Stimulated activated CD4-positive, alpha-beta T cell treated with anti-CD3 and anti-CD28 coated beads, Interleukin-2, amount 100 ng/mL, for 24 hours (primary cell): ENCODE measurements around the gene CCR6.

ENCODE experiments used
- DNase-seq, 2 donors: peaks; one replicate each; pipeline ENCODE4 v3.0.0-alpha.2; 2020

The CCR6 gene

DNA sequence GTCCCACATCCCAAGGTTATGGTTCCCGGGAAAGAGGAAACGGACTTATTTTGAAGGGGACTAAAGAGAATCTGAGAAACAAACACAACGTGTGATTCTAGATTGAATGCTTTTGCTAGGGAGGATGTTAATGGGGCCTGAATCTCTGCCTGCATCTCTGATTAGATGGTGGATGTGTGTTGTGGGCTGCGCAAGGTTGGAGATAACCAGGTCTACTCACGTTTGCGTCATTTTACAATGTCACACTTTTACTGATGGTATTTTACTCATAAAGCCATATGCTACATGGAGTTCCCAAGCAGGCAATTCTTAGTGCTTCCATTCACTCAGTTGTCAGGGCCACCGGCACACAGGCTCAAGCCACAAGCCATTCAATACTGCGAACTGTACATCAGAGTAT, 23.2 kb upstream of the CCR6 start:
- DNase-seq, result no peak

DNA sequence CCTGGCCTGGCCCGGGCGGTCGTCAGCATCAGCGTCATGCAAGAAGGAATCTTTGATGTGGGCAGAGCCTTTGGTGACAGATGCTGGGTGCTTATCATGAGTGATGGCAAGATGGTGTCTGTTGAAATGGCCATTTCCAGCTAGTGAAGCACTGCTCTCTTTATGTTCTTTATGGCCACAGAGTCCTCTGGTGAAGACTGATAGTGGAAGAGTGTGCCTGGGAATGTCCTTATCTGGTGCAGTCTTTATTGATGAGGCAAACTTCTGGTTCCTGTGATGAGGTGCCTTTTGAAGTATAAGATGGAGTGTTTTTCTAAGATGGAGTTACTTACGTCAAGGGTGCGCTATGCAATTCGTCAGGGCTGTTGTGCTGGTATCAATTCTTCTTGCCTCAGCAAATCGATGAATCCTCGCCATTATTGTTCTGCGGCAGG, 22.6 kb upstream of the CCR6 start:
- no peak for DNase-seq

DNA sequence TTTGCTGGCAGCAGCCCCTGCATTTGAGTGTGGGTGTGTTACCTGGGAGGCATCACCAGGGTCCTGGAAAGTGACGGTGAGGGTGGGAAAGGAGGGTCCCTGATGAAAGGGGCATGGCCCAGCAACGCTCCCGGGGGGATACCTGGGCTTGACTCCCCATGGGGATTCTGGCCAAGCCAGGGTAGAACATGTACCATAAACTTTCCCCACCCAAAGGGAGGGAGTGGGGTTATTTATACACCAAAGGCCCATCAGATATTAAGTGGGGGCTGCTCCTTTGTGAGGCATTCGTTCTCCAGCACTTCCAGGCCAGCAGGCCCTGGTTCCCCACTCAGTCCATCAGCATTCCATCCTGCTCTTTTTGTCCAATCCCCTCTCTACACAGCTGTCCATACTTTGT, 20.6 kb upstream of the CCR6 start:
- no peak for DNase-seq

DNA sequence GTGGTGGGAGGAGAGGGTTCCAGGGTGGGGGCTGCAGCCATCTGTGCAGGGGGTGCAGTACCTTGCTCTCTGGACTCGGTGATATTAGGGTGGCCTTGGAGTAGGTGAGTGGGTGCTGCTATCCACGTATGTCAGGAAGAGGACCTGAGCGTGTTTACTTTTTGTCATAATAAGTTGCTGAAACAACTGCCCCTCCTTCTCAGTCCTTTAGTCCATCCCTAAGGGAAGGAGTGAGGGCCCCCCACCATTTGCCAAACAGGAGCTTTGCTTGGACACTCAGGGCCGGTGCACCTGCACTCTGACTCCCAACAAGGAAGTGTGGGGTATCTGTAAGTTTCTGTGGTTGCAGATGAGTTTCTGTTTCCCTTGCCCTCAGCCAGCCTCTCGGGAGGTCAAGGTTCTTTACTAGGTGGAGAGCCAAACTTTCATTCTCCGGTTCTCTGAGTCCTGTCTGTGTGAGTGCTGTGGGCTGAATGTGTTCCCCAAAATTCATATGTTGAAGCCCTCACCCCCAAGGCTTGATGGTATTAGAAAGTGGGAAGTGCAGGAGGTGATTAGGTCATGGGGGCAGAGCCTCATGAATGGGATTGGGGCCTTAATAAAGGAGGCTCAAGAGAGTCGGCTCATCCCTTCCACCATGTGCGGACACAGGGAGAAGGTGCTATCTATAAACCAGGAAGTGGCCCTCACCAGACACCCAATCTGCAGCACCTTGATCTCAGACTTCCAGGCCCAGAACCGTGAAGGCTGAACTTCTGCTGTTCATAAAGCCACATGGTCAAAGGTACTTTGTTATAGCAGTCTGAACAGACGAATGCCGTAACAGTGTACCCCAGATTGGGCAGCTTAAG, 19.6 kb upstream of the CCR6 start:
- DNase-seq, result no peak

DNA sequence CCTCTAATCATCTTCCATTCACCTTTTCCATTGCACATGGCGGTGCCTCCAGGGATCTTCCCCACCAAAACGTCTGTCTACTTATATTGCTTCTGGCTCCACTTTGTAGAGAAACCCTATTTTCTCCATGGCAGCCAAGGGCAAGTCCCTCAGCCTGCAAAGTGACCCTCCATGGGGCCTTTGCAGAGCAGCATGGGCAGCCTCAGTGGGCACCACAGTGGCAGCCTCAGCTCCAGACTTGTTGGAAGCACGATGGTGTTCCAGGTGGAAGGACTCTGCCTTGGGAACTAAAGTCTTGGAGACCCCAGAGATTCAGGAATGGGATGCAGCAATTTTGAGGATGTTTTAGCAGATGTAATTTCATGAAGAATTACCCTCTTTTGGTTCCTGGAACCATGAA, 18.5 kb upstream of the CCR6 start:
- no peak for DNase-seq

DNA sequence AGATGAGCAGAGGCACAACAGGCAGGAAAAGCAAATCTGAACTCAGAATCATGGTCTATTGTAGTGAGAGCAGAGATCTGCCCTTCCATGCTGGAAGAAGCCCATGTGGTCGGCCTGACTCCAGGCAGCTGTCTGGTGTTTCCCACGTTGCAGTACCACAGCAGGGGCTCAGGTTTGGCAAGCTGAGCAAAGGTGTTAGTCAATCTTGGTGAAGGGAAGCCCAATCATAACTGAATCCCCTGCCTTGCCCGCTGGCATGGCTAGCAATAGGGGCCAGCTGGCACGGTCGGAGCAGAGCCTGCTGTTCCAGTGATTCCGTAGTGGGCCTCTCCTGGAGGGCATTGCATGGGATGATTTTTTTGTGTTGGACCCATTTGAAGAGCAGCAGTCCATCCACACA, 17.8 kb upstream of the CCR6 start:
- no peak for DNase-seq

DNA sequence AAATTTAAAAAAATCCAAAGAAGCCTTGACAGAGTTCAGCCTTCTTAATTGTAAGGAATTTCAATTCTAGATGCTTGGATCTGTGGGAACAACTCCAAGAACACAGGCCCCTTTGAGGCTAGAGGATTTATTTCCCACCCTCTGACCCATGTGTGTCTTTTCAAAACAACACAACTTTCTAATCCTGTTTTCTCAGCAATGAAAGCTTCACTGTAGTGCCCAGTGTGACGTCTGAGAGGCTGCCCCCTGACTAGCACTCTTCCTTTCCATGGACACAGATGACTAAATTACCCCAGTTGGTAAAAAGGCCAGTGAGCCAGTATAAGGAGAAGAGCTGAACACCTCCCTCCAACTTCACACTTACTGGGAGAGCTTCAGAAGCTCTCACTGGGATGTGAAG, 16.5 kb upstream of the CCR6 start:
- DNase-seq, result no peak

DNA sequence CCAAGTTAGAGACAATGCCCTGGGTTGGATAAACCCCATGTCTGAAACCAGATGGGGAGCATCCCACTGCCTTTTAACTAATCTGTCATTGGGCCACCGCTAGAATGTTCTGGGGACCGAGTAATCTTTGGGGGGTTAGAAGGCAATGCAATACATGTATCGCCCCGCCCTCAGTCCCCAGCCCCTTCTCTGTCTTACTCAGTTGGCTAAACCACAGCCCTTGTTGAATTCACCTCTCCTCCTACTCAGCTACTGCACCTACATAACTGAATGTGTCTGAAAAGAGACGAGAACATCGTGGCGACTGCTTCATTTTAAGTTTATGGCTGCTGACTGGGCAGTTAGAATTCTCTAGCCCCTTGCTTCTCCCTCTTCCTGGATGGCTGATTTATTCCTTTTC, 15.1 kb upstream of the CCR6 start:
- no peak for DNase-seq

DNA sequence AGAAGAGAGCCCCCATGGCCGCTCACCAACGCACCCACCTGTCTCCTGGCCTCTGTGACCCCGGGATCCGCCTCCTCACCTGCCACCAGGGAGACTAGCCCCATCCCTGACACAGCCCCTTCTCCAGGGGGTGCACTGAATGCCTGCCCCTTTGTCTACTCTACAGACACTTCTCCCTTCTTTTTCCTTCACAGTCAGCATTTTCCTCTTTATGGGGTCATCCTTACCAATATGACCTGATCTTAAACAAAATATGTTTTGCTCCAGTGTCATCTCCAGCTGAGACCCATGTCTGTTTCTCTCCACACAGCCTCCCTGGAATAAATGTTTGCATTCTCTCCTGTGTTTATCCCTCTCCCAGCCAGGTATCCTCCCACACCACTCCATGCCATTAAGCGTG, 14.6 kb upstream of the CCR6 start:
- DNase-seq, result no peak

DNA sequence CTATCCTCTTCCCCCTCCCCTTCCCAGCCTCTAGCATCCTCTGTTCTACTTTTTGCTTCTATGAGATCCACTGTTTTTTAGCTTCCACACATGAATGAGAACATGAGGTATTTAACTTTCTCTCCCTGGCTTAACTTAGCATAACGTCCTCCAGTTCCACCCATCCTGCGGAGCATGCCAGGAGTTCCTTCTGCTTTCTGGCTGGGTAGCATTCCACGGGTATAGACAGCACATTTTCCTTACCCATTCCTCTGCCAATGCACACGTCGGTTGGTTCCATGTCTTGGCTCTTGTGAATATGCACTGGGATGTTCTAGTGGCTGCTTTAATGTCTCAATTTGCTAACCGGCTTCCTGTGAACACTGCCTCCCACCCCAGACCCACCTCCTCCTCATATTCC, 13.2 kb upstream of the CCR6 start:
- DNase-seq, result no peak

DNA sequence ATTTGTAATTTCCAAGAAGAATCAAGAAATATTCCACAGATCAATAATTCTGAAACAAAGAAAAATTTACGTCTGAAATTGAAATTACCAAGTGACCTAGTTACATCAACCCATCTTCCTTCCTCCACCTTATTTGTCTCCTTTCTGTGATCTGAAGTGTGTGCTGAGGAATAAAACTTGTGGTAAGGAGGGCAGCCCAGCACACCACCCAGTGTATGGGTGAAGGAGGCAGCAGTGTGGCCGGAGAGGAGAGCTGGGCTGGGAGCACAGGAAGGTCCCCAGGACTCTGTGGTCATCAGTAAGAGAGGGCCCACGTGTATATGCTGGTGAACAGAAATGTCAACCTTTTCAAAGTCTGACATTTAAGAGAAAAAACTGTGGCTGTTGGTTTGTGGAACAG, 11.3 kb upstream of the CCR6 start:
- DNase-seq, result no peak

DNA sequence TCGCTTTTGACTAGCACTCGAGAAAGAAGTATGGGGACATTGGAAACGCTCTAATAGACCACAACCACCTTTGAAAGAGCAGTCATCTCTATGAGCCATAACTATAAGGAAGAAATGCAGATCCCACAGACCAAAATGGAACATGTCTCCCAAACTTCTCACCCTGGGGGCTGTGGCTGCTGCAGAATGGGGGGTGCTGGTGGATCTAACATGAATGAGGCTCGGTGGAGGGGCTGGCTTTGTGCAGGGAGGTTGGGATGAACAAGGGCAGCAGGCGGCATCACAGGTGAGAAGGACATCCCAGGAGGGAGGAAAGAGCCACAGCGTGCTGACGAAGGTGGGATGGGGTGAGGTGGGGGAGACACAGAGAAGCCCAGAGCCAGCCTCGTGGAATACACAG, 10.5 kb upstream of the CCR6 start:
- DNase-seq, result no peak

DNA sequence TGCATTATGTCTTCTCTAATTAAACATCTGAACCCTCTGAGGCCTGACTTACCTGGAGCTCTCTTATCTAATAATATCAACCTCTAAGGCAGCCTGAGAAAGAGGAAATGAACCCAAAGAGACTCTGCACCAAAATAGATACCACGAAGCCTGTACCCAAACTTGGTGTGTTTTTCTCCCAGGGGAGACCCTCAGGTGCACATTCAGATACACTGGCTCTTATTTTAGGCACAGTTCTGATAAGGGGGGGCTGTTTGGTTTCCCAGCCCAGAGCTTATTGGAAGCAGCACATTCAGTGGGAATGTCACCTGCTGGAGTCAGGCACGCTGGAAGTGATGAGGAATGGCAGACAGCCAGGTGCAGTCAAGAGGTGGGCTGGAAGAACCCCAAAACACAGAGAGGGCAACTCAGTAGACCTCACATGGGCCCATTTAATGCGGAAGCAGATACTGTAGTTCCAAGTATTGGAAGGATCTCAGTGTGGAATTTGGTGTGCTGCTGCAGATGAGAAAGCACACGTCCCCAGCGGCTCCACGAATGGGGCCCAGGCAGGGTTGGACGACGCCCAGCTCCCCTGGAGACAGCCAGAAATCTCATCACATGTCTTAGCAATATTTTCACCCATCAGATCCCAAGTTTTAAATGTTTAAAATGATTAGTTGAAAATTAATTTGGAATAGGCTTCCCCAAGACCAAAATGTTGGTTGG, 9.7 kb upstream of the CCR6 start:
- DNase-seq, result no peak

DNA sequence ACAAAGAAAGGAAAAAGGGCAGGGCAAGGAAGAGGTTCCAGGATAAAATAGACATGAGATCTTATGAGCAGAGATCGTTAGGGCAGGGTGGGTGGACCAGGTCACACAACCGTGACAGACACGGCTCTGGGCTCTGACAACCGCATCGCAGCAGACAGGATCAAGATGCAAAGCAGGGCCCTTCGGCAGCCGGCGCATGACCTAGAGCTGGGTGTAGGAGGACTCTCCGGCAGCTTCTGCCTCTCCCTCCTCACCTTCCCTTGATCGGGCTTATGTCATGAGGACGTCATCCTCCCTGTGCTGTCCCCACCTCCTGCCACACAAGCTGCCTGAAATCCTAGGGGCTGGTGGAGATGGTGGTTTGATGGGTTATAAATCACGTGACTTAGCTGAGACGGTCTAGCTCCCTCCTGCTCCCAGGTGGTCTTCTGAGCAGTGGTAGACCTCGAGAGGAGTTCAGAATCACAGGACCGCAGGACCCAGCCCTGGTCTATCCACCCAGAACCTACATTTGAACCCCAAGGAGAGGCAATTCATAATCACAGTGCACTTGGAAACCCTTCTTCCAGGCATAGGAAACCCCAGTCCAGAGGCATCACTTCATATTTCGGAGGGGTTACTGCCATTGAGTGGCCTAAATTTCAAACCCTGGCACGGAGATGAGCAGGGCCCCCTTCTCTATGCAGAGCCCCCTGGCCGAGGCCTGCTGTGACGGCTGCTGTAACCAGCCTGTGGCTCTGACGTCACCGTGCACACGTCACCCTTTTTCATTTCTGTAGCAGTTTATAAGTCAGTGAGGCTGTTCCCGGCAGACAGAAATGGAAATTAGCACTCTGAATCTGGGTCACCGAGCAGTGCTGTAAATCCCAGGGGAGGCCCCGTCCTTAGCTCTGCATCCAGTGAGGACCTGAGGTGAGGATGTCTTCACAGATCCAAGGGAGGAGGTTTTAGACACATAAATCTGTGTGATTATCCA, 8.7 kb upstream of the CCR6 start:
- DNase-seq, result peak; percentile 63

DNA sequence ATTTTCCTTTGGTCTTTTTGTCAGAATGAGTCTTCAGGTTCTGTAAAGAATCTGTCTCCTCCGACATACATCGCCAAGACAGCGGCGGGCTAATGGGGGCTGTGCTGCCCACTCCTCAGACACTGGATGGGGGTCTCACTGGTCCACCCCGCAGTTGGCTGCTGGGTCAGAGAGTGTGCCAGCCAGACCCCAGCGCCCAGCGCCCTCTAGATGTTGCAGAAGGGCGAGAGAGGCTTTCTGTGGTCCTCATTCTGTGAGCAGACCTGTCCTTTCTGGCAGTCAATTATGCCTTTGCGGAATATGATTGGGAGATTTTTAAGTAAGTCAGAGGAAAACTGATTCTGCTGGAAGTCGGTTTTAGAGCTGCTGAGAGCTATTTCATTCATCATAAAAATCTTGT, 7.8 kb upstream of the CCR6 start:
- DNase-seq, result no peak

DNA sequence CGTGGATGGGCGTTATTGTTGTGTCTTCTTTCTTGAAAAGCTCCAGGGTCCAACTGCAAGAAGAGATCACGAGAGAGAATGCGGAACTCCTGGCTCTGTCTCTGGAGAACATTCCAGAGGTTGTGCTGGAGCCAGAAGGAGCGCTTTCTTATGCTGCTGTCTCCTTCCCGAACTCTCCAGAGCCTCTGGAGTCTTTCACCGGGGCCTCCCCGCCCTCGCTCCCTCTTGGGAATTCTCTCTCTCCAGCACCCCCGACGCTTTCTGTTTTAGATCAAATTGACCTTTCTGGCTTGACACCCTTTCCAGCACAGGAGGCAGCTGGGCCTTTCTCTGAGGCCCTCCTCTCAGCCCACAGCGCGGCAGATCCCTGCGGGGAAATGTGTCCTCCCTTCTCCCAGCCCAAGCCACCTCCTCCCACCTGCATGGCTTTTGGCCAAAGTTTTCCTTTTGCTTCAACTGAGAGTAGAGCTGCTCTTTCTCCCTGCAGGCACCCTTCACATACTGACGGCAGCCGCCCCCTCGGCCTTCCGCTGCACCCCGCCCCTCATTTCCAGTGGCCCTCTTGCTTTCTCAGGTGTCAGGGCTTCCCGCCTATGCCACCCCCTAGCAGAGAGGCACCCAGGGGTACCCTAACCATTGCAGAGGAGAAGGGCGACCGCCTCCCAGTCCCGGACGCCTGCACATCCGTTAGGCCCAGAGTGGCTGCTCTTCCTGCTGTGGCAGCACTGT, 6.6 kb upstream of the CCR6 start:
- no peak for DNase-seq

DNA sequence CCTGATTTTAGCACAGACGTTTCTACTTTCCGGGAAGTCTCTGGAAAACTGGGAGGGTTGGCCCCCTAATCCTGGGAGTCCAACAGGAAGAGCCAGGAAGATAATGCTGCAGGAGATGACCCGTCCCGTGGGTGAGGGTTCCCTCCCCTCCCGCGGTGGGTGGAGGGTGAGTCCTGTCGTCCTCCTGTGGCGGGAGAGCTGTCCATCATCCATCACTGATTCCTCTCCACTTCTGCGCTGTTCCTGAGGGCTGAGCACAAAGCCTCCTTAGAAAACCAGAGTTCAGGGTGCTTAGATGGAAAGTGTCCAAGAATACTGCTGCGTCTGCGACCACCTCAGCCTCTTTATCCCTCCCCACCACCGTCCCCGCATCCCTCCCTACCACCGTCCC, 6.1 kb upstream of the CCR6 start:
- no peak for DNase-seq

DNA sequence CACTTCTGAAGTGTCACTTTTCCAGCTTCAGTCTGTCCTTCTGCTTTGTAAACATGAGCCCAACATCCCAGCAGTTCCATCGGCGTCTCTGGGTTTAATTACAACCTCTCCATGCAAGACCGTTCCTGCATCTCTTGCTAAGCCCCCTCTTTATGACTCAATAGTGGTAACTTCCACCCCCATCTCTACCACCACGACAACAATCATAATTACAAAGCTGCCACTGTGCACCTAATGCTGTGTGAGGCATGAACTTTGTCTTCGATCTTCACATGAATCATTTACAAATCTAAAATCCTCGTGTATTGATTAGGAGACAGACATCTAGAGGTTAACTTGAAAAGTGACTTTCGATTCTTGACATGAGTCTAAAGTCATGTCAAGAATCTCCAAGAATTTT, 4.9 kb upstream of the CCR6 start:
- no peak for DNase-seq

DNA sequence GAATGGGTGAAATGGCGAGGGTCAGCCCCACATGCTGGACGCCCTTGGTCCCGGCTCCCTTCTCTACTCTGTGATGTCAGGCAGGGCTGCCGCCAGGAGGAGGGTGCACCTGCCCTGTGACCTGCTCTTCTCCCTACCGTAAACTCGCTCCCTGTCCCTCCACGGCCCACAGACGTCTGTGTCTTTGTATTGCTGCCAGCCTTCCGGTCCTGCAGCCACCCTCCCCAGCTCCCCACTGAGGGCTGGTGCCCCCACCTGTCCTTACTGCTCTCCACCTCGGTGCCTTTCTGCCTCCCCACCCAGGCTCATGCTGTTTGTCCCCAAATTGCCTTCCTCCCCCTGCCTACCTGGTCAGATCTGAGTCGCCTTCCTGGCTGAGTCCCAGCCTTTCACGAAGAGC, 4.1 kb upstream of the CCR6 start:
- DNase-seq, result no peak

DNA sequence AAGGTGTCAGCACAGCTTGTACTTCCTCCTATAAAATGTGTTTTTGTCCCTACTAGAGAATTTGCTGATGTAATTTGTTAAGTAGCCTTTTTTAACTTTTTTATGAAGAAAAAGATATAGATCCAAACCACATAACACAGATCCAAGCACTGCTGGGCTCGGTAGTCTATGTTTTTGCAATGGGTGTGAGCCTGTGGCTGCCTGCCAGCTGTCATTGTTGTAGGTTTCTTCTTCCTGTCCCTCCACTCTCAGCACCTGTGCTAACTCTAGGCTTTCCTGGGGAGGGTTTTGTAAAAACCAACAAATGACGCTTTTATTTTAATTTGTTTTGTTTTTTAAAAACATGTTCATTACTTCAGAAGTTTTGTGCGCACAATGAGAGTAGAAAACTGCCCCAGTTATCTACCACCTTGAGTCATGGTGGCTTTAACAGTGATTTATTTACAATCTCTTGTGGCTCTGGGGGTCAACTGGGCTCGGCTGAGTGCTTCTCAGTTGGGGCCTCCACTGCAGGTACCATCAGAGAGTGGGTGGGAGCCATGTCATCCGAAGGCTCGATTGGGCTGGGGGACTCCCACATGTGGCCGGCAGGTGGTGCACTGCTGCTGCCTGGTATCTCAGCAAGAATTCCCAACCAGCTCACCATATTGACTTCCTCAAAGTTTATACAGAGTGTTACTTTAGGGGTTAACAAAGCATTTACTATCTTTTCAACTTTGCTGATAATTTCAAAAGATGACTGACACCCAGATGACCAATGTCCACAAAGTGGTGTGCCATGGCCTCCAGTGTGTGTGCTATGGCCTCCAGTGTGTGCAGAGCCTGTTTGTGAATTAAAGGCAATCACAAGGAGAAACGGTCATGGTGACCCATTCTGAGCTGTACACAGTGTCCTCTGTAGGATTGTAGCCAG, 3.0 kb upstream of the CCR6 start:
- no peak for DNase-seq

DNA sequence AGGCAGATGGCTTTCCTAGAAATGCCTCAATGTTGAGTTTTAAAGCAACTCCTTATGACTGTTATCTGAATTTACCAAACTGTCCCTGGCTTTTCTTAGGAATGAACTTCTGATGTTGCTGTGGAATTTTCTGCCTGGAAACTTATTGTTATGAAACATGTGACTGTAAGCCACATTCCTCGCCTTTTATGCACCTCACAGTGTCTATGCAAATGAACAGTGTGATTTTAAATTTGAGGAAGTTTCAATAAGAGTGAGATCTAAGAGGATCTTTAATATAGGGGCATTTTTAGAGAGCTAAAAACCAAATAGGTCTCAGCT, 2.4 kb upstream of the CCR6 start:
- no peak for DNase-seq

DNA sequence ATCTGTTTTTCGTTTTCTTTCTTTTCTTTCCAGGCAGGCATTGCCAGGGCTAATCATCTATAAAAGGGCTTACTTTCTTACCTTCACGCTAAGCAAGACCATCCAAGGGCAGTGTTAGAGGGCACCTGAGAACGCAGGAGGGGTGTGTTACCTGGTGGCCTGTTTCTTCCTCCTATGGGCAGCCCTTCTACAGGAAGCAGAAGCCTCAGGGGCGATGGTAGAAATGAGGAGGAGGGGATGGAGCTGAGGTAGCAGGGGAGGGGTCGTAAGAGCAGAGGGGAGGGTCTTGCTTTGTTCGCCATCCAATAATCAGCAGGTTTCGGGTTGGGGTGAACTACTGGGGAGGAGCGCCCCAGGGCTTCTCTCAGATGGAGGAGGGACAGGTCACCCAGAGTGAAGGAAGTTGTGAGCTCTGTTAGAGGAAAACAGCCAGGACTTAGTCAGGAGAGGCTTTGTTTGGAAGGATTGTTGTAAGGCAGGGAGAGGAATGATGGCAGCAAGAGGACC, 1.5 kb upstream of the CCR6 start:
- DNase-seq, result no peak
